Retinal pigment epithelial cell (primary cell): ENCODE data around the gene FAM193B.

Experiments
- DNase-seq: peaks from one replicate; pipeline ENCODE4 v3.0.0-alpha.2; 2010; ENCODE audit warnings: low read depth
- H3K4me3 ChIP-seq: 2 replicates; pipeline ENCODE4 v1.5.1; 2011; ENCODE audit warnings: mild to moderate bottlenecking, low read length, control low read depth, moderate library complexity
- CTCF ChIP-seq: conservative IDR thresholded peaks from 2 replicates; pipeline ENCODE4 v1.5.1; 2011; ENCODE audit warnings: low read depth, low read length, control low read depth, inconsistent platforms

Gene FAM193B

GRCh38 chr5:177483994-177484901 lies 70.1 kb downstream of the FAM193B start:
- TF ChIP-seq CTCF: no peak
- no peak overlapping the region for H3K4me3 ChIP-seq
- no peak for DNase-seq

- TF ChIP-seq CTCF: no peak
- no peak for DNase-seq
- no peak overlapping the region for H3K4me3 ChIP-seq
Observed at GRCh38 chr5:177483042-177483441, 71.3 kb downstream of the FAM193B start.

GRCh38 chr5:177482359-177482795 lies 72.0 kb downstream of the FAM193B start:
- H3K4me3 ChIP-seq: no peak overlapping the region
- DNase-seq: no peak
- no peak for TF ChIP-seq CTCF

DNA sequence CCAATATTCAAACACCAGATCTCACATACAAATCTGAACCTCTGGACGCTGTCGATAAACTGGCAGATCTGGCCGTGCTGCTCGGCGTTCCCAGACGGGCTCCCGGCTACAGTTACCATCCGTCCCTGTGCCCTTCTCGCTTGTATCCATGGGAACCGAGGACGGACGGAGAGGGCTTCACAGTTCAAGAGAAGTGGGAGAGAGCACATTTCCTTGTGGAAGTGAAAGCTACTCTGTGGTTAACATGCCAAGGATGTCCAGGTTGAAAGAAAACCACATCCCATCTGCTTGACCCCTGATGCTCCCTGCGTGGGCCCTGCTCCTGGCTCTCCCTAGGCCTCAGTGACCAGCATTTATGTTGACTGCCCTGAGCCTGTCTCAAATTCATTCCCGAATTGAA lies 74.6 kb downstream of the FAM193B start:
- H3K4me3 ChIP-seq: no peak overlapping the region
- no peak for DNase-seq
- TF ChIP-seq CTCF: no peak

- TF ChIP-seq CTCF: no peak
Observed at GRCh38 chr5:177478711-177479646, 75.4 kb downstream of the FAM193B start.

DNA sequence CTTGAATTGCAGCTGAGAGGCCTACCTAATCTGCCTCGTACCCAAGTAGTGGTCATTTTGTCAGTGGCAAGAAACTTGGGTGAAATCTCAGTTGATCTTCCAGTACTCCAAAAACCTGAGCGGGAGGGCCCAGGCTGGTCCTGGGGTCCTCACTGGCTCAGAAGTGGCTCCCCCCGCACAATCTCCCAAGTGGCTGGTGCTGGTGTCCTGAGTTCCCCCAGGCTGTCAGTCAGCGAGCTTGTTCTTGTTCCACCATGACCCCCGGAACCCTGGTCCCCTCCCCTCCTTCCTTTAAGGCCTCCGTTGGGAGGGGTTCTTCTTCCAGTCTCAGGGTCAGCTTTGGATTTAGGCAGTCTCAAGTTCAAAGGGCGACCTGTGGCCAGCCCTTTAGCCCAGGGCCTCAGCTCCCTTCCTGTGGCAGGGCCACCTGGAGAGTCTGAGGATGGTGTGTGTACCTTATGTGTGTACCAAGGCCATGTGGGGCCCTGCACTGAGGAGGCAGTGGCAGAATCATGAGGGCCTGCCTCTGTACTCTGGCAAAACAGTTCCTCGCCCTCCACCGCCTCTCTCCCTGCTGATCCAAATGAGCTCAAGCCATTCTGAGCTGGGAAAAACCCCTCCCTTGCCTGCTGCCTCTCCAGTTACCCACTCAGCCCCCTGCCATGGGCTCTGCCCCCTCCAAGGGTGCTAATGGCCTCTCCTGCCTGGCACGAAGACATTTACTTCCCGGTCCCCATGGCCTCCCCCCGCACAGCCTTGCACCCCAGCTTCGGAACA lies 76.5 kb downstream of the FAM193B start:
- DNase-seq: no peak
- no peak for TF ChIP-seq CTCF

More at GRCh38 chr5:177478711-177479646, 75.4 kb downstream of the FAM193B start:
- H3K4me3 ChIP-seq: no peak overlapping the region
- DNase-seq: no peak

More for the DNA sequence above, 76.5 kb downstream of the FAM193B start:
- no peak overlapping the region for H3K4me3 ChIP-seq
